Activated CD8-positive, alpha-beta memory T cell treated with anti-CD3 and anti-CD28 coated beads, Interleukin-2, amount 50 U/mL, for 1 hour (primary cell): ENCODE results near the gene TMEM200A.

ENCODE experiments used
- DNase-seq: peaks from one replicate; pipeline ENCODE4 v3.0.0-alpha.2; 2020; ENCODE audit errors: extremely low read depth

Gene TMEM200A

DNA sequence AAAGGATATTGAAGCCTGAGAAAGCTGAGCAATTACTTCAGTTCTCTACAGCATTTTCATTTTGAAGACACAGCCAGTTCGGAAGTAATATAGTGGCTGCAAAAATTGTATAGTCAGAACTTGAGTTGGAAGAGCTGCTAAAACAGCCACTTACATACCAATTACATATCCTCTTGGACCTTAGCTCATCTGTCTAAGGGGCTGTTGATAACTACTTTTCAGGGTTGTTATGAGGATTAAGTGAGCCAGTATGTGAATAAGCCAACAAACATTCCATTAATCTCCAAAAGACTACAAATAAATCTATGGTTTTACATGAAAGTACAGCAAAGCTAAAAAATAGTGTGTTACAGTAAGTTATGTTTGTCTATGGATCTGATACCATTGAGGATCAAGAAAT lies 59.7 kb downstream of the TMEM200A start:
- DNase-seq: no peak

DNA sequence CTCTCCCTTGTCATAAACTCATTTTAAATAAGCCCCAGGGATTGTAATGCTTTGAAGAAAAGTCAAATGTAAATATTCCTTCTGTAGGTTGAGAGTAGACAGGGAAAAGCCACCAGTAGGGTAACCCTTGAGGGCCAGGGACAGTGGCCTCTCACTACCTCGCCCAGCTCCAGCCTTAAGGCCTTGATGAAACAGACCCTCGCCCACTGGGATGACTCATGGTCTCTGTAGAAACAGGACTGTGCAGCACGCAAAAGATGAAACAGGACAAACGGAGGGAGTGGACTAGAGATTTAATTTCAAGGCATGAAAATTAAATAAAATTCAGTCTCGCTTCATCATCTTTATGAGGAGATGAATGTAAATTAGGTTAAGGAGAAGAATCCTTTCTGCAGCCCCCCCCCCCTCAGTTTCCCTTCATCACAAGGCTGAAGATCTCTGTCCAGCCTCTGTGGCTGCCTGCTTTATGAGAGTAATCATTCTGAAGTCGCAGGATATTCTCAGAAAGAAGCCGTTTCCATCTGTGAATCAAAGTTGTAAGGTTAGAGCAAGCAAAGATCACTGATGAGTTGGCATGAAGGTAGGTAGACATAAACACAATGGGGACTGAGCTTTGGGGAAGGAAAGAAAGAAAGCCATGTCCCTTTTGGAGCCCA lies 60.4 kb downstream of the TMEM200A start:
- no peak for DNase-seq

DNA sequence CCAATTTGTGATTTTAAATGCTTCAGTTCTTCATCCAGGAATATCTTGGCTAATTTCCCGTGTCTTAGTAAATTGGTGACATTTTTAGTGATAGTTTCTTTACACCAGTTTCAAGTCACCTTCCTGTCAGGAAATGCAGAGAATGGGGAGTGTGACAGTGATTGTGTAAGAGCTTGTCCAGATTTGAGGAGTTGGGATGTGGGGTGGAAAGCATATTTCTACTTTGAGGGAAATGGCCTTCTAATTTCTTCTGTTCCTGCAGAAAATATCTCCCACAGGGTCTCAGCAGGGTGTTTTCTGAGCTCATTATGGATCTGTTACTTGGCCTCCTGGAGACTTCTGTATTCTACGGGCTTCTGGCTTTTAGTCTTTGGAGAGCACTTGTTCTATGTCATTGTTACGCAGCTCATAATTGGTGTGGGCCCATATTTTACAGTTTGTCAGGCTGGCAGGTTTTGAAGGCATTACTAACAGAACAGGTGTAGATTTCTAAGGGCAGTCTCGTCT lies 65.6 kb downstream of the TMEM200A start:
- DNase-seq: no peak

DNA sequence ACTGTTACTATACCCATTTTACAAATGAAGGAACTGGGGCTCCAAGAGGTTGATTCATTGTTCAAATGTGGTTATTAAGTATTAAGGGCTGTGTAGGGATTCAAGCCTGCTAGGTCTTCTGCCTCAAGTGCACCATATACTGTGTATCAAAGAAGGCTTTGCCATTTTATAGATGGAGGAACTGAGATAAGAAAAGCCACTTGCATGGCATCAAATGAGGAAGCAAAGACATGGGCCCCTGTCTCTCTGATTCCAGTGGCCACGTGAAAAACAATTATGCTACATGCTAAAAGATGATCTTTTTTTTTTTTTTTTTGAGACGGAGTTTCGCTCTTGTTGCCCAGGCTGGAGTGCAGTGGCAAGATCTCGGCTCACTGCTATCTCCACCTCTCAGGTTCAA lies 67.0 kb downstream of the TMEM200A start:
- DNase-seq: no peak

DNA sequence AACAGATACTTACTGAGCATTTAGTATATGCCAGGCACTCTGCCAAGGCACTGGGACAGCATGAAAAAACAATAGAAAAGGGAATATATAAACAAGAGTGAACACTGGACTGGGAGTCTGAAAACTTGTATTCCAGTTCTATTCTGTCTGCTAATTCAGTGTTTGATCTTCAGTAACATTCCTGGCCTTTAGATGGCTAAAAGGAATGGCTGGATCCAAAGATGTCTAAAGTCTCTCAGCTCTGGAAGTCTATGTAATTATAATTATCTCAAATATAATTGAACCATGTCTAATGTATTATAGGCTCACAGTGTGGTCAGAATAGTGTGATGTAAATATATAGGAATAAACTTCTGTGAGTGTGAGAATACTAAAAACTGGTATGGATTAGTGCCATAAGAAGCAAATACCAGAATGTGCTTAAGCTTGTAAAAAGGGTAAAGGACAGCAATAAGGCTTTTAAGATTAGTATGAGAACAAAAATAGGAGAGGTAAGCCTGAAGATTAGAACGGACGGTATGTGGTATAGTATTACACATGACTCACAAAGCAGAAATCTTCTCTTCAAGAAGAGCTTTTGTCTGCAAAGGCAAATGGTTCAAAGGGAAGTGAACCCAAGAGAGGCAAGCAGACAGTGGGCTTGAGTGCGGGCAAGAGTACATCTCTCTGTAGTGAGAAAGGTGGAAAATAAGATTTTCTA lies 68.5 kb downstream of the TMEM200A start:
- DNase-seq: no peak

DNA sequence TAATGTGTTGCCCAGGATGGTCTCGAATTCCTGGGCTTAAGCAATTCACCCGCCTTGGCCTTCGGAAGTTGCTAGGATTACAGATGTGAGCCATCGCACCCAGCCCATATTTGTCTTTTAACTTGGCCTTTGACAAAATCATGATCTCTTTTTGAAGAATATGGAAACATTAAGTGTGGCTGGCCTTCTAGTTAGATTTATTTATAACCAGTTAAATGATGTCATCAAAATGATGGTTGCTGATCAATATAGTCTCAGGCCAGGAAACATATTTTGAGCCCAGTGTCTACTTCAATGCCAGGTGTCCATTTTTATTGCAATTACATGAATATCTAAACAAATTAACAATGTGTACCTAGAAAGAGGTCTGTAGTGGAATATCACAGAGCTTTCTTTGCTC lies 69.4 kb downstream of the TMEM200A start:
- no peak for DNase-seq

DNA sequence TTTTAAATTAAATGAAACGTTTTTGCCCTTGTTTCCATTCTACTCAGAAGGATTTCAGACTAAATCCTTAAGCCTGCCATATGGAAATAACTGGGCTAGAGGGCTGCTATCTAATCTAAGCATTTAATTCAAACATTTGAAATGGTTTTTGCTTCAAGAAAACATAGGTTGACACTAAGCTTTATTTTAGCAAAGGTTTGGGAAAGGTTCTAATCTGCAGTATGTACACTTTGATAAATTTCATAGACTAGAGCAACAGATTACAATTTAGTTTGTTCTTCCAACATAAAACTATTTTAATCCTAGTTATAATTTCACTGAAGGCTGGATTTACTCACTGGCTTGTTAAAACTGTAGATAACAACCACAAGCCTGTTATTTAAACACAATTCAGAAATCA lies 72.1 kb downstream of the TMEM200A start:
- DNase-seq: no peak

DNA sequence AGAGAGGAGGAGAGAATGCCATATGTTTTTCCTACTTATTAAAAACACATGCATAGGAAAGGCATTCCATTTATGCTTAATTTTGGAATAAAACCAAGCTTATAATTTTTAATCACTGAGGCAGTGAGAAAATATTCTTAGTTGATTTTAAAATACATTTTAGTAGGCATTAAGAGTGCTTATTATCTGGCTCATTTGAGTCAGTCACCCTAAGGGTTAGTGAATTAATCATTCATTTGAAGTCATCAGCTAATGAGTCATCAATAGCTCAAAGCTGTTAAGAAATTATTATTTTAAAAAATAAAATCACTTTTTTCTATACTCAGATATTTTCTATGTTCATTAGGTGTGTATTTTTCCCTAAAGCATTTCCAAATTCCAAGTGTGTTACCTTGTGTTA lies 81.6 kb downstream of the TMEM200A start:
- DNase-seq: no peak

DNA sequence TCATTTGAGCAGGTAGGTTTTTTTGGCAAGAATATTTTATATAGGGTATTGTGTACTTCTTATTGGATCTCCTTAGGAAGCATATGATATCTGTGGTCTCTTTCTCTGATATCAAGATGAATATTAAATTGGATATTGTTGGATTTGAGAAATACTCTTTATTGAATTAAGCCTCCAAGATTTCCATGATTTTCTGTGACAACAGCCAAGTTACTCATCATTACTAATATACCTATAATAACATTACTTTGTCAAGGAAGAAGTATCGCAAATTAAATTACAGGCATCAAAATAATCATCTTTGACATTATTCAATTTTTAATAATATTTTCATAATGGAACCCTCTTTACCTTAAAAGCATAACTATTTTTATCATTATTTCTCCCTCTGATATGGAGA lies 86.5 kb downstream of the TMEM200A start:
- no peak for DNase-seq

DNA sequence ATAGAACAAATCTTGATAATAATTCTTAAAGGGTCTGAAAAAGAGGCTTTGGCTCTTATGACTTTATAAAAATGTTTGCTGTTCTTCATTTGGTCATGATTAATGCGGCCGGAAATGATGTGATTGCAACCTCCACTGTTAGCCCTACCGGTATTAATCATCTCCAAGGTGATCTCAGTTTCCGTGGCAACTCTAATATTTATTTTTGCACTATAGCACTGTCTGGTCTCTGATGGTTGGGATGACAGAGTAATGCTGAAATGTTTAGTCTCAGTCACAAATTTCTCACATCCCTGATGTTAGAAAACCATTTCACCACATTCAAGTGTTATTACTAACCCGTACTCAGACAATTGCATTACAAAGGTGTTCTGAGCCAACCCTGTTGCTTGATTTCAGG lies 87.4 kb downstream of the TMEM200A start:
- DNase-seq: no peak

DNA sequence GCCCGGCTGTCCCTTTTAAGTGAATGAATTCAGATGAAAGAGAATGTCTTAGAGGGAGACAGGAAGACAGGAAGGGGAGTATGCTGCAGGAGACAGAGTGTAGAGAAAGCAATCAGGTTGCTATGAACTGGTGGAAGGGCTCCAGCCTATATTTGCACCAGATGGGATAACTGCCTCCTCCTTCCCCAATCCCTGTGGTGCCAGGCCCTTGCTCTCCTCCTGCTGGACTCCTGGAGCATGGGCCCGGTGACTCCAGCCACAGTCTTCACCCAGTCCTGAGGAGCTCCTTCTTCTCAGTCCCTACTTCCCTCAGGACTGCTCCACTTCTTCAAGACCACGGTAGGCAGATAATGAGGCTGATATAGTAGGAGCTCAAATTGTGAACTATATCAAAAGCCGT lies 91.8 kb downstream of the TMEM200A start:
- DNase-seq: no peak

DNA sequence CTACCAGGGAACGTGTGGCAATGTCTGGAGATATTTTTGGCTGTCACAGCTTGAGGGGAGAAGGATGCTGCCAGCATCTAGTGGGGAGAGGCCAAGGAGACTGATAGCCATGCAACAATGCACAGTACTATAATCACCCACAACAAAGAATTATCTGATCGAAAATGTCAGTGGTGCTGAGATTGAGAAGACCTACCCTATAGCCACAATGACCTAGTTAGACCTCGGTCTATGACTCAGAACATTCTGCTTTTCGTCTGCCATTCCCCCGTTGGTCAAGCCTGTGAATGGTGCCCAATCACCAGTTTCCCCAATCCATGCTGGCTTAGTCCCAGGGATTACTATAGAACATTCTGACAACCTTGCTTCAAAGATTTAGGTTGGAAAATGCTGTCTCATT lies 93.5 kb downstream of the TMEM200A start:
- DNase-seq: no peak

DNA sequence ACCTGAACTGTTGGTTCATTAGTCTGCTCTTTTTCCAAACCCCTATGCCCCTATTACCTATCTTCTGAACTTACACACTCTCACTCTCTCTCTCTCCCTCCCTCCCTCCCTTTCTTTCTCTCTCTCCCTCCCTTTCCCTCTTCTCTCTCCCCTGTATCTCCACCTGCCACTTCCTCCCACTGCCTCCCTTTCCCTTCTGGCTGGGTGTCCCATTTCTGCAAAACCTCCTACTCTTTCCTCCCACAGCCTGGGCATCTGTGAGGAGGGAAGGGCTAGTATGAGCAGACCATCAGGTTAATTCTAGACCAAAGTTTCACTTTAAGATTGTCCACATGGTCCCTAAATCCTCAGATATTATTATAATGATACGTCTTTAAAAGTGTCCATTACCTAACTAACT lies 95.1 kb downstream of the TMEM200A start:
- no peak for DNase-seq

DNA sequence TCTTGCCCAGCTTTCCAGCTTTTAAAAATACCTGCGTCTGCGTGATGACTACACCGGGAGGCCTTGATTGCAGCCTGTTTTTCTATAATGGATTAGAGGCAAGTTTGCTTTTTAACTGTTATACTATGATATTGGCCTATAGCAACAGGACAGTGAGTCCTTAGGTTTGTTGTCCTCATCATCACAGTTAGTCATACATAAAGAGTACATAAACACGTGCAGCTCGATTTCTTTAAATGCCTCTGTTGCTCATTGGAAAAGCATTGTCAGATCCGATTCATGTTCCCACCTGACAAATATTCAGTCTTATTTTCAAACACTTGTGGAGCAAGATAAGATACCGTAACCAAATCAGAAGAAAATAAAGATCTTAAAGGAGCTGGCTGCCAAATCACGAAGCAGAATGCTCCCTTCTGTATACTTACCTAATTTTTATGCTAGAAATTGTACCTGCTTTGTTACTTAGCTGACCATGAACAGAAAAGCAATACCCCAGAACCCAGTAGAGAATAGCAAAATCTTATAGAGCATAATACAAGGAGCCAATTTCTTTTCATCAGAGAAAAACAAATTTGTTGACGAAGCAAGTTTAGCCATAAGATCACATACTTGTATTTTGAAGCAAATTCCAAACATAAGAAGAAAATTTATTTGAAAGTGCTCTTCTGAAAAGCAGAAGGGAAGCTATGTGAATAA lies 100.4 kb downstream of the TMEM200A start:
- DNase-seq: no peak

DNA sequence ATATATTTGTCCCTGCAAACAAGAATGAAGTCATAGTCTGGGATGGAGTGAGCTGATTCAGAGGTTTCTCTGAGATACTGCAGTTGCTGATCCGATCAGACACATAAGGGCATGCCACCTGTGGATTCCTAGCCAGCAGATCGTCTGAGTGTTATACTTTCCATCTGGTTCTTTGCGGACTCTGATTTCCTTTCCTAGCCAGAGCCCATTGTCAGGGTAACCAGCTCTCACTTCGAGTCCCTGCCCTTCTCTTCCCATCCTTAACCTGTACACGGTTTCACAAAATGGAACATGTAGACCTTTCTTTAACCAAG lies 100.9 kb downstream of the TMEM200A start:
- no peak for DNase-seq

DNA sequence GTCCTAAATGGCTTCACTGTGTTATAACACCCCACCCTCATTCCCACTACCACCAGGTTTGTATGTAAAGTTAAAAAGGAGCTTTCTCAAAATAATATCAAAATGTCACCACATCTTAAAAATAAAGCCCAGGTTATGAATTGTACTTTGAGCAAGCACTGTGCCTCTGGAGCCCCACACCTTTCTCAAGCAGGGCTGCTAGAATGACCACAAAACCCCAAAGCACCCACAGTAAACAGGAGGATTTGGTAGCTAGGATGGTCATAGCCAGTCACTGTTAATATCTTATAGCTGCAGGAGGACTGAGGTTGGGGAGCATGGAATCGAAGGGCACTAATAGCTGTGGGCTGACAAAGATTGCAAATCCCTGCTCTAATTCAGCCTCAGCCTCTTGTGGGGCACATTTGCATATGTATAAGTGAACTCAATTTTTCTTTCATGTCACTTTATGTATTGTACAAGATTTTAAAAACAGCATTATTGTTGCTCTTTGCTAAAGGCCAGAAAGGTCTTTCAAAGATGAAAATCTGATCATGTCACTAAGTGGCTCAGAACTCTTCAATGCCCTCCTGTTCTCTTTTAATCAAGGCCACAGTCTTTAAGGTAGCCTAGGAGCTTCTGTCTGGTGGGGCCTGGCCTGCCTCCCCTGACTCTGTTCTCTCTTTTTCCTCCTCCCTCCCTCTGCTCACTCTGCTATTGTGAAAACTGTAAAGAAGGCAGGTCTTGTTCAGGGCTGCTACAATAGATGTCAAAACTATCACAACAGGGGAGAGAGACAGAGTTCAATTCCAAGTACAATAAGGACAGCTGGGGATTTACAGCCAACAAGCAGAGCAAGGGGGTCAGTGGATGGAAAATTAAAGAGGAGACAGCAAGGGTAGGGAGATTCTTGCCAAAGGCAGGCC lies 101.6 kb downstream of the TMEM200A start:
- DNase-seq: no peak

DNA sequence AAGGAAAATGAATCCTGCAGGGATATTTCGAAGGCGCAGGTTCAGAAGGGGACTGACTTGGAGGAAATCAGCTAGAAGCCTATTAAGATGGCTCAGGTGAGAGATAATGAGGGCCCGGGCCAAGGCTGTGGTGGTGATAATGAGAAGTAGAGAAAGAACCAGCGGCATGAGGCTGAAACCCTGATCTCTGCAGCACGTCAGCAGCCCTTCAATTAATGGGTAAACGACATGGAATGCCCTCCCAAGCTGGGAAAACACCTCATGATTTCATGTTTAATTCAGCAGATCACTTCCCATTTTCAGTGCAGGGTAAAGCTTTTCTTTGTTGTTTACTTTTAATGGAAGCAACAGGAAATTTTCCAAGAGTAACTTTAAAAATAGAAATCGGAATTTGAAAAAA lies 104.9 kb downstream of the TMEM200A start:
- no peak for DNase-seq

DNA sequence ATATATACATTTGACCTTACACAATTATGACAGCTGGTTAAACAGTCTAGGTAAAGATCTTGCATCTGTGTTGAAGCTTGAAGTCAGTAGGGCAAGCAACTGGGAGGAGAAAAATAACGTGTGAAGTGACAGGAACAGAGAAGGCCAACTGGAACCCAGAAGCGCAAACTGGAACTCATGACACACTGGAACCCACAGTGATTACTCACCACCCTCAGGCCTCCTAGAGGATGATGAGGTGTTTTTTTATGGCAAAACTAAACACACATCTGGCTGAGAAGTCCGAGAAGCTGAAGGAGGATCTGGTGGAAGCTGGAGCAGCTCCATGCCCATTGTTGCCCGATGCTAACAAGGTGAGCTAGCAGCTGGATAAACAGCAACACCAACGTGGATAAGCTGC lies 108.1 kb downstream of the TMEM200A start:
- no peak for DNase-seq

DNA sequence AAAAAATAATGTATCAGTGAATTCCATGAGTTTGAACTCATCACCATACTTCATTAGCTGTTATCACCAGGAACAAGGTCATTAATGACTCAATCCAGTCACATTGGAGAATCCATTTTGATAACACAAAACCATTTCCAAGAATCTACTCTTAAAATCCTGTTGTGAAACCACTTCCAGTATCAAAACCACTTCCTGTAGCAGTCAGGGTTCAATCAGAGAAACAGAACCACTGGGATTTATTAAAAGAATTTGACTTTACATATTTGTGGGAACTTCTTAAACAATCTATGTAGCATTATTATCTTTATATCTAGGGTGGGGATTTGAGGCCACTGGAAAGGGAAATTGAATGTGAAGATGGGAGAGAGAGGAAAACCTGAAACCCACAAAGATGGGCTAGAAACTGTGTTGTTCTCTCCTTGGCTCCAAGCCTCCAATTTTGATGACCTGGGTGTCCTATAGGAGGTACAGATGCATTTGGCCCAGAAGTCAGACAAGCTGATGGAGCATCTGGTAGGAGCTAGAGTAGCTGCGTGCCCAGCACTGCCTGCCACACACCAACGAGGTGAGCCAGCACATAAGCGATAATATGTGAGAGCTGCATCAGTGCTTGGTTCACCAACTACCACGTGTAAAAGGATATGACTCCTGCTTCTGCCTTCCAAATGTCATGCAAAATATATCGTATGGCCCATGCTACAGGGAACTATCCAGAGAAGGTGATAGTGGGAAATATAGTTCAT lies 117.0 kb downstream of the TMEM200A start:
- DNase-seq: no peak

DNA sequence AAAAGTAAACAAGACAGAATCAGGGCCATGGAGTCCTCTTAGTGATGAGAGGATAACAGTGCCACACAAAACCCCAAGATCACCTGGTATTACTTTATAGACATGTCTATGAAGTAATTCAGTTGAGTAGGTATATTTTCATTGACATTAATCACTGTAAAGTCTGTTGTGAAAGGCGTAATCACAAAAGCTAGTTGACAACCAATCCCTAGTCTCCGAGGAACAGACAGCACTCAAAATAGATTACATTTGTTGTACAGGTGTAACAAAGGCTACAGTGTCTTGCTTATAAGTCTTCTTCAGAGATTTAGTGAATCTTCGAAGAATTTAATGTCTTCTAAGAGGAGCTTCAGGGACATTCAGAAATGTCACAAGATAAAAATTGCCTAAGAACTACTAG lies 120.1 kb downstream of the TMEM200A start:
- no peak for DNase-seq

DNA sequence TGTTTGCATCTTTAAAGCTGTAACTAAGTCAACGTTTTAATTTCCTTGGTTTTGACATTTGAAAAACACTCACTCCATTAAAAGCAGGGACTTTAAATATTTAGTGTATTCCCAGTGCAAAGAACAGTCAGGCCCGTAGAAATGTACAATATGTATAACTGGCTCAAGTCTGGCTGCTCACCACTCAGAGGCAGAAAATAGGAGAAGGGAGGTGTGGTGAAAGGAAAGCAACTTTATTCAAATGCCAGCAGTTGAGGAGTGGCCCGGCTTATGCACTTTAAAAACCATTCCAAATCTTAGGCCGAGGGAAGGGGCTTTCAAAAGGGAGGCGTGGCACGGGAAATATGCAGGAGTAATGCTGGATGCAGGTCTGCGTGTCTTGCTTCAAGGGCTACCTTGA lies 120.6 kb downstream of the TMEM200A start:
- DNase-seq: no peak
